Measurements from ENCODE around the gene CTNND1. TPM values are rescaled to one million over a fixed set of nuclear protein-coding genes. Genes with fewer than 3 reads are reported as not detected.

CTNND1 gene
- total and polyA plus RNA-seq, 2 experiments from 2014 or later = 39.1 to 136 TPM

GRCh38 chr11:57793351-57794115 is 31.9 kb downstream of the CTNND1 start:
- Histone ChIP-seq H3K27ac (ENCODE audit: low read depth) (peak overlapping the region; percentile 77), H3K4me1 (ENCODE audit: insufficient read depth) (peaks cover 12% of the 10 kb centered on the region), H3K4me3 (no peak overlapping the region), H3K9me2 (ENCODE audit: insufficient read depth) (no peaks in the 10 kb centered on the region), H4K20me1 (replicated peaks; ENCODE audit: insufficient read depth) (peaks cover 14% of the 10 kb centered on the region; the same call in 1 of the 2 replicates), H3K4me2 (no peak overlapping the region), H3K79me2 (replicated peaks; ENCODE audit: insufficient read depth) (peaks cover 81% of the 10 kb centered on the region), H2AFZ (no peak overlapping the region), H3F3A (replicated peaks; ENCODE audit: low read depth) (peaks cover 8% of the 10 kb centered on the region; the same call in 1 of the 2 replicates), H3K36me3 (ENCODE audit: insufficient read depth) (peaks cover 27% of the 10 kb centered on the region), H3K27me3 (ENCODE audit: insufficient read depth) (no peaks in the 10 kb centered on the region)
- H3K27ac Mint-ChIP-seq = peak overlapping the region; percentile 24
- no peak for TF ChIP-seq JUNB (IDR thresholded peaks at IDR 0.05; ENCODE audit: unreplicated experiment)
- no peak for TF ChIP-seq STAT1 (IDR thresholded peaks at IDR 0.05; ENCODE audit: unreplicated experiment)
- no peak for TF ChIP-seq CTCF (conservative IDR thresholded peaks at IDR 0.05; ENCODE audit: low read depth in 2 of 2)
- TF ChIP-seq ZNF331 (CRISPR knock-in tag; IDR thresholded peaks at IDR 0.05; ENCODE audit: low read depth) = no peak
- no peak for TF ChIP-seq POLR2AphosphoS5 (IDR thresholded peaks at IDR 0.05; ENCODE audit: low read depth)
- TF ChIP-seq REST (IDR thresholded peaks at IDR 0.05; ENCODE audit: unreplicated experiment) = no peak
- TF ChIP-seq ZNF114 (CRISPR knock-in tag; IDR thresholded peaks at IDR 0.05) = no peak
- TF ChIP-seq EZH2 (IDR thresholded peaks at IDR 0.05; ENCODE audit: low read depth, unreplicated experiment) = no peak
- no peak for TF ChIP-seq CREB1 (CRISPR knock-in tag; IDR thresholded peaks at IDR 0.05; ENCODE audit: low read depth)
- TF ChIP-seq ZNF462 (CRISPR knock-in tag; IDR thresholded peaks at IDR 0.05) = no peak
- no peak for TF ChIP-seq NANOG (IDR thresholded peaks at IDR 0.05; ENCODE audit: borderline replicate concordance)
- no peak for TF ChIP-seq EZH2phosphoT487 (IDR thresholded peaks at IDR 0.05; ENCODE audit: unreplicated experiment)
- no peak for TF ChIP-seq ETS1 (IDR thresholded peaks at IDR 0.05)
- no peaks in the 10 kb centered on the region for H3K27me3 Mint-ChIP-seq (ENCODE audit: insufficient read depth, low read depth, poor library complexity)
- H3K36me3 Mint-ChIP-seq (ENCODE audit: low read depth) = peaks cover 51% of the 10 kb centered on the region
- ATAC-seq = no peak
- no peak for DNase-seq (ENCODE audit: low spot score)
- no peaks in the 10 kb centered on the region for H3K9me3 Mint-ChIP-seq
- peaks cover 18% of the 10 kb centered on the region for H3K4me1 Mint-ChIP-seq
- no peak overlapping the region for H3K4me3 Mint-ChIP-seq

Measured in GM23338 (cell line).